GM21825 (cell line): ENCODE measurements around the gene CYCS.
"Not testable (repeated sequence)": the region's sequence is repeated elsewhere in the genome, so short reads cannot be mapped to it uniquely, and the experiment has no call there.

ENCODE experiments used
- ATAC-seq: cut with Tn5 transposase; IDR thresholded peaks from one replicate; pipeline ENCODE4 v1.9.1; 2021; ENCODE audit warnings: mild to moderate bottlenecking, moderate library complexity; ENCODE audit not compliant: unreplicated experiment

Gene CYCS

DNA sequence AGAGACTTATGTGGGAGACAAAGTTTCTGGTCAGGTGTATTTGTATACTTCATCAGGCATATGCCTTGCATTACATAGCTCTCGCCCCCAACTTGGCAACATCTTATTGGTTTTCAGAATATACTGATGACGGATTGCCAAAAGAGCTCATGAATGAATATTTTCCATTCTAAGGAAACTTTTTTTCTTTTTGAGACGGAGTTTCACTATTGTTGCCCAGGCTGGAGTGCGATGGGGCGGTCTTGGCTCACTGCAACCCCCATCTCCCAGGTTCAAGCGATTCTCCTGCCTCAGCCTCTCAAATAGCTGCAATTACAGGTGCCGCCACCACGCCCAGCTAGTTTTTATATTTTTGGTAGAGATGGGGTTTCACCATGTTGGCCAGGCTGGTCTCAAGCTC is 6.0 kb downstream of the CYCS start:
- ATAC-seq, result no peak

DNA sequence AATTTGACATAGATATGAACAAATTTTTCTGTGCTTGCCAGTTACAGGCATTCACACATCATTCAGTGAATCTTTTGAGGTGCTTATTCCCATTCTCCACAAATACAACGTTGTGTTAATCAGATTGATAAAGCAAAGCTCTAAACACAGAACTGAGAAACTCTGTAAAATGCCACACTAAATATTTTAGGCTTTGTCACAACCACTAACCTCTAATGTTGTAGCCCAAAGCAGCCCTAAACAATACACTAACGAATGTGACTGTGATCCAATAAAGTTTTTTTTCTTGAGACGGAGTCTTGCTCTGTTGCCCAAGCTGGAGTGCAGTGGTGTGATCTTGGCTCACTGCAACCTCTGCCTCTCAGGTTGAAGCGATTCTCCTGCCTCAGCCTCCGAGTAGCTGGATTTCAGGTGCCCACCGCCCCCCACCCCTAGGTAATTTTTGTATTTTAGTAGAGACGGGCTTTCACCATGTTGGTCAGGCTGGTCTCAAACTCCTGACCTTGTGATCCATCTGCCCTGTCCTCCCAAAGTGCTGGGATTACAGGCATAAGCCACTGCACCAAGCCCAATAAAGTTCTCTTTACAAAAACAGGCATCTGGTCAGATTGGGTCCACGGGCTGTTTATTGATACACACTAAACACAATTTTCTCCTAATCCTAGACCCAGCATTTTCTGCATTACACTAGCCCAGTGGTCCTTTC is 6.9 kb downstream of the CYCS start:
- peak; percentile 34 for ATAC-seq

DNA sequence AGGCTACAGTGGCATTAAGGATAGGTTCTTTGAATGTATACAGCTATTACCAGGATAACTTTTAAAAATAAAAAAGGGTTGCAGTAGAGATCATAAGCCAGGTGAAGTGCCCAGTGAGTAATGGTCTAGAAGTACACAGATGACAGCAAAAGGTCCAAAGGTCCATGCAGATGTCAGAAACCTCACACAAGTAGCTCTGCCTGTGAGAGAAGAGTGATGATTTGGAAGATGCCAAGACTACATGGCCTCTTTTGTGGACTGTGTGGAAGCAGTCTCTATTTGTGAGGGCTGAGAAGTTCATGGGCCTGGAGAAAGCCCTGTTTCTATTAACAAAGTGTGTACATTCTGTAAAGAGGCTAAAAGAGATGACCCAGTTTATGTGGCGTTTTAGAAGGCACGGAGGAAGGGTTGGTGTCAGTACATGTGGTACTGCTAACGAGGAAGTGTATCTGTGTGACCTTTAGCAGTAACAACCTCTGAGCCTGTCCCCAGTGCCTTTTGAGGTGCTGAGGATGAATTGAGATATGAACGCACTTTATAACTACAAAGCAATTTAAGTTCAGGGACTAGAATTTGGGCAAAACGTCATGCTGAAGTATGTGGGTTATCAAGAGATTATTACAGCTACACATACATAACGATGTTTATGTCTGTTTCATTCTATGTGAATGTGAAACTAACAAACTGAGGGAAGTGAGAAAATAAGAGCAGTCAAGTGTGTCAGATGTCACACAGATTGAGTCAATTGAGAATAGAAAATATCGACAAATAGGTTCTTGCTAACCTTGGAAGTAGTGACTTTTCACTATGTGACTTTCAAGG is 7.6 kb downstream of the CYCS start:
- ATAC-seq, result peak; percentile 78

DNA sequence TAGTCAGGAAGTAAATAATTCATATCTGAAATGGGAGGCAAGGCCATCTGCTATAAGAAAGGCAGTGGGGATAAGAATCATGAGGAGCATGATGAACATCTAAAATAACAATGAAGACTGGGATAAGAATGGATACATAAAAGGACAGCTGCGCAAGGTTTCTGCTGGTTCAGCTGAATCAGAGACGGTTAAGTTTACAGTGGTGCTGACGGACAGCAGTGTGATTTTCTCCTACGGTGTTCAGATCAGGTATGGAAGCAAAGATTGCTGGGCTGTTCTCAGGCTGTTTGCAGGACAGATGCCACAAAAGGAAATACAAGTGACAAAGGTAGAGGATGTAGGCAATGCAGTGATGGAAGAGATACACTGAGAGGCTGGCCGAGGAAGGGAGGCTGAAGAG is 8.4 kb downstream of the CYCS start:
- ATAC-seq, result no peak

DNA sequence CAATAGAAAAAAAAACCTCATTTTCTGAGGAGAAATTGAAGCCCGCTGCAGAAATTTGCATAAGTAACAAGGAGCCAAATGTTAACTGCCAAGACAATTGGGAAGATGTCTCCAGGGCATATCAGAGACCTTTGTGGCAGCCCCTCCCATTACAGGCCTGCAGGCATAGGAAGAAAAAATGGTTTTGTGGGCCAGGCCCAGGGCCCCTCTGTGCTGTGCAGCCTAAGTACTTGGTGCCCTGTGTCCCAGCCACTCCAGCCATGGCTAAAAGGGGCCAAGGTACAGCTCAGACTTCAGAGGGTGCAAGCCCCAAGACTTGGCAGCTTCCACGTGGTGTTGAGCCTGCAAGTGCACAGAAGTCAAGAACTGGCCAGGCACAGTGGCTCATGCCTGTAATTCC is 14.5 kb downstream of the CYCS start:
- not testable (repeated sequence) for ATAC-seq

DNA sequence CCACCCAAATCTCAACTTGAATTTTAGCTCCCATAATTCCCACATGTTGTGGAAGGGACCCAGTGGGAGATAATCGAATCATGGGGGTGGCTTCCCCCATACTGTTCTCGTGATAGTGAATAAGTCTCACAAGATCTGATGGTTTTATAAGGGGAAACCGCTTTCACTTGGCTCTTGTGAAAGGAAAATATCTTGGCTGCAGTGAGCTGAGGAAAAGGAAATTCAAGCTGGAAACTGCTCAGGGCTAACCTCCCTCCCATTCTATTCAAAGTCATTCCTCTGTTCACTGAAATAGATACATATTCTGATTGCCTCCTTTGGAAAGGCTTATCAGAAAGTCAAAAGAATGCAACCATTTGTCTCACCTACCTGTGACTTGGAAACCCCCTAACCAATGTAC is 15.8 kb downstream of the CYCS start:
- no peak for ATAC-seq

DNA sequence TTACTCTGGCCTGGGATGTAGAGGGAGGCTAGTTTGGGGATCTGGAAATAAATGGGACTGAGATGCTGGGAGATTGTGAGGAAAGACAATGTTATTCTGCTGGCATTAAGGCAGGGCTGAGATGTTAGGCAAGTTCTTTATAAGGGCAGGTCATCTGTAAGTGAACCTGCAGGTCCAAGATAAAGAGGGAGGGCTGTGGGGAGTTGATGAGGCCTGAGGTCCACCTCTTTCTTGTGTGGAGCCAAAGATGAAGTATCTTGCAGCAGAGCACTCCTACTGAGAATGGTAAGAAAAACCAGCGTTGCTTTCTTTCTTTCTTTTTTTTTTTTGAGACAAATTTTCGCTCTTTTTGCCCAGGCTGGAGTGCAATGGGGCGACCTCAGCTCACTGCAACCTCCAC is 19.1 kb downstream of the CYCS start:
- no peak for ATAC-seq

DNA sequence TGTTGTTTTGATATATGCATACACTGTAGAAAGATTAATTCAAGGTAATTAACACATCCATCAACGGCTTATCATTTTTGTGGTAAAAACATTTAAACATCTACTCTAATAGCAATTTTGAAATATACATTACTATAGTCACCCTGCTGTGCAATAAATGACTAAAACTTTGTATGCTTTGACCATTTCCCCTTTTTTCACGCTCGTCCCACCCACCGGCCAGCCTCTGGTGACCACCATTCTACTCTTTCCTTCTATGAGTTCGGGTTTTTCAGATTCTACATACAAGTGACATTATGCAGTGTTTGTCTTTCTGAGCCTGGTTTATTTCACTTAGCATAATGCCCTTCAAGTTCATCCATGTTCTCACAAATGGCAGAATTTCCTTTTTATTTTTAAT is 21.3 kb downstream of the CYCS start:
- ATAC-seq, result no peak

DNA sequence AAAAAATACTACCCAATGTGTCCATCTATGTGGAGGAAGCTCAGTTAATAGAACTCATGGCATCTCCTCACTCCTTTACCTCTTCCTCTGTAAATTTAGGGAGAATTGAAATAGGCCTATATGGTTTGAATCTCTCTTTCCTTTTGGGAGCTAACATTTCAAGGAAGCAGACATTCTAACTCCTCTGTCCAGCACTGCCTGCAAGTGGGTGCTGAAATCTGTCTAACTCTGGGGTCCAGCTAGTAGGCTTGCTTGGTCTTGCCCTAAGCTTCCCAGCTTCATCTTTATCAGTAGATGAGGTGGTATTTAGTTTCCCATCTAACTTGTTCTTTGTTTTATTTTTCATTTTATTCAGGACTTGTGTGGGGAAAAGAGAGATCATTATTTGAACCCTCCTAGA is 23.2 kb downstream of the CYCS start:
- no peak for ATAC-seq

DNA sequence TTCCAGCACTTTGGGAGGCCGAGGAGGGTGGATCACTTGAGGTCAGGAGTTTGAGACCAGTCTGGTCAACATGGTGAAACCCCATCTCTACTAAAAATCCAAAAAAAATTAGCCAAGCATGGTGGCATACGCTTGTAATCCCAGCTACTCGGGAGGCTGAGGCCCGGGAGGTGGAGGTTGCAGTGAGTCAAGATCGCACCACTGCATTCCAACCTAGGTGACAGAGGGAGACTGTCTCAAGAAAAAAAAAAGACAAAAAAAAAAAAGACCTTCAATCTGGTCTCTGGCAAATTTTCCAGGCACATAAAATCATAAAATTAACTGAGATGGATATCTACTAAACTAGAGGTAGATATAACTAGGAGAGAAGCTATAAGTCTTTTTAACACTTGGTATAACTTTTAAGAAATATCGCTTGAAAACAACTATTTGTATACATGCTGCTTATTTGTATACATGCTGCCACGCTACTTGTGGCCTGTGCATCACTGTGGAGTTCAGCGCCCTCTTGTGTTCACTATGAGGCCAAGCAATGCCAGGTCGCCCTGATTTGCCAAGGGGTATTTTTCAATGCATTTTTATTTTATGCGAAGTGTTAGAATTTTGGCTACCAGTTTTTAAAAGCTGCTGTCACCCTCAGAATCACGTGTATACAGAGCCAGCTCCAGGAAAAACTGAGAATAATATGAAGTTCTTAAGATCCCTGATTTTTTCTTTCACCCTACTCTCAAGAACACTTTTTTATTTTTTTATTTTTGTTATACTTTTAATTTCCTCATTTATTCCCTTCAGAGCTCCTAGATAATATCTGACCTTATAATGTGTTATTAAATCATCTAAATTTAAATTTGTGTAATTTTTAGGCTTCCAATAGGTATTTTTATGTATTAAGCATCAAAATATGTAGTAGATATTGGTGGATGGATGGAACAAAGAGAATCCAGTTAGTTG is 26.7 kb downstream of the CYCS start:
- ATAC-seq, result peak; percentile 61

DNA sequence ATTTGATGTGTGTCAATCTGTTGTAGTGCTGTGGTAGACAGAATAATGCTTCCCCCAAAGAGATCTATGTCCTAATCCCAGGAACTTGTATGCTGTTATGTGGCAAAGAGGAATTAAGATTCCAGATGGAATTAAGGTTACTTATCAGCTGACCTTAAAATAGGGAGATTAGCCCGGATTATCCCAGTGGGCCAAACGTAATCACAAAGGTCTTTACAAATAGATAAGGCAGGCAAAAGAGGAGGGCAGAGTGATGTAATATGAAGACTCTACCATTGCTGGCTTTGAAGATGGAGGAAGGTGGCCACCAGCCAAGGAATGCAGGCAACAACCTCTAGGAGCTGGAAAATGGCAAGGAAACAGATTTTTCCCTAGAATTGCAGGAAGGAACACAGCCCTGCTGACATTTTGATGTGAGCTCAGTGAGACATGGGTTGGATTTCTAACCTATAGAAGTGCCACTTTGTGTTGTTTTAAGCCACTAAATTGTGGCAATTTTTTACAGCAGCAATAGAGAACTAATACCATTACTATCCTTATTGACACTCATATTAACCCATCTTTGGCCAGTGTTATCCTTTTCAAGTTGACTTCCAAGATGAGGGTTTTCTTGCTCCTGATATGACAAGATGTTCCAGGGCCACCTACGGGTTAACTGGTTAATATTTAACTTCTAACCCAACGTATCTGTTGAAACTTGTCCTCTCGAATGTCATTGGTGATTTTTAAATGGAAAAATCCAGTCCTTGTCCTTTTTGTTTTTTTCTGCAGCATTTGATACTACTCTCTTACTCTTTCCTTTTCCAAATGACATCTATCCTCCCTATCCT is 29.3 kb downstream of the CYCS start:
- ATAC-seq, result no peak

DNA sequence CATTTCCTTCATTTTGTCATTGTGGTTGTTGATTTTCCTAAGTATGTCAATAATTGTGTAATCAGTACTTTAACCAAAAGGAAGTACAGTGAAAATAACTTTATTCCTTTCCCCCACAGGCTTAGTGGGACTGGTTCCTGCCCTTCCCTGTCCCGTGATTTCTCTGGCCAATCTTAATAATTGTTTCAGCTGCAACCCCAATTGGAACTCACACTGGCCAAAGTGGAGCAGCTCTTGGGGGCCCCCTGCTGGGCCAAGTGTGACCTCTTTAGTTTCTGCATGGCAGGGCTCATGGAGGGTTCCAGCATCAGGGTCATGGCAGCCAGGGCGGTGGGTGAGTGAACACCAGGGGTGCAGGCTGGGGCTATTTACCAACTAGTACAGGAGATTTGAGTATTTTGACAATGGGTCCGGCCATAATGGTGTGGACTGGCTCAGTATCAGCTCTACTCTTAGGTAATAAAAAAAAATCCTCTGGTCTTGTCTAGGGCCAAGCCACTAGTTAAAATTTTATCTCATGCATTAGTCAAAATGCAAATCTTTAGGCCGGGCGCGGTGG is 31.7 kb downstream of the CYCS start:
- peak; percentile 60 for ATAC-seq

DNA sequence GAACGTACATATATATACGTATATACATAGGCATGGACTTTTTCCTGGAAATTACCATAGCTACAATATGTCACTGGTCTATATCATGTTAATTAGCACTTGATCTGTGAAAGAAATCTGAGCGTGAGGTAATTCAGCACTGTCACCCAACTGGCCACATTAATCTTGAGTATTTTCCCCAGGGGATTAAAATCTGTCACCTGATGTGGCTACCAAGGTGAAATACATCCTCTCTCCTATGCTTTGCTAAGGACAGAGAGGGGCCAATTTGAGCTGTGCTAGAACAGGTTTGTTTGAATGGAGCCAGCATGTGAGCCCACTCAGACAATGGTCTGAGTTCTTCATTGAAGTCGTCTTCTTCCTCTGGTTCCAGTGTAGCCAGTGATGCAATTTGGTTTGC is 33.3 kb downstream of the CYCS start:
- no peak for ATAC-seq

DNA sequence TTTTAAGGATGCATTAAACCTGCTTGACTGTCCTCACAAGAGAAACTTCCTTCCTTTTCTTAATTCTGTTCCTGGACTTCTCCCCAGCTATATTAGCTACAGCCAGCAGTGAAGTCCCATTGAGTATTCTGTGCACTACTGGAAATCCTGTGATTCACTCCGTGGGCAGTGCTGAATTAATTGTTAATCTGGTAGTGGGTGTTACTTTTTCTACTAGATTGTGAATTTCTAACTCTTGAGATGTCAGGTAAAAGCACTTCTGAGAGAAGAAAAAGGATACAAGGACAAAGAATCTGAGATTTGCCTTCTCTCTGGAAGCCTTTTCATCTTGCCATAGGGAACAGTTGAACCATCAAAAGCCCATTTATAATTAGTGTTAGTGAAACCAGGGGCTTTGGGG is 33.9 kb downstream of the CYCS start:
- ATAC-seq, result no peak

DNA sequence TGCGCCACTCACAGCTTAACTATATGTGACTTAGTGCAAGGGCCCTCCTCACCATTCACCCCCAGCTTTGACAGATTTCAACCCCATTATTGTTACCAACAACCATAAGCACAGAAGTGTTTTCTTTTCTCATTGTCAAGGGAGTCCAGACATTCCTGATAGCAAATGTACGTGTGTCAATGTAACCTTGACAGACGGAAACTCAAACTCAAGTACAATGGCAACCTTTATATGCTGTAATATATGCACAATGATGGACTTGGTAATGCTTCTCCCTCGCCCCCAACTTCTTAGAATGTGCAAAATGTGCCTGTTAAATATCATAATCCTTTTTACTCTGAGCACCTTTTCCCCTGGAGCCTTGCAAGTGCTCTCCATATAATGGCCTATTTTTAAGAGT is 34.7 kb downstream of the CYCS start:
- ATAC-seq, result no peak

DNA sequence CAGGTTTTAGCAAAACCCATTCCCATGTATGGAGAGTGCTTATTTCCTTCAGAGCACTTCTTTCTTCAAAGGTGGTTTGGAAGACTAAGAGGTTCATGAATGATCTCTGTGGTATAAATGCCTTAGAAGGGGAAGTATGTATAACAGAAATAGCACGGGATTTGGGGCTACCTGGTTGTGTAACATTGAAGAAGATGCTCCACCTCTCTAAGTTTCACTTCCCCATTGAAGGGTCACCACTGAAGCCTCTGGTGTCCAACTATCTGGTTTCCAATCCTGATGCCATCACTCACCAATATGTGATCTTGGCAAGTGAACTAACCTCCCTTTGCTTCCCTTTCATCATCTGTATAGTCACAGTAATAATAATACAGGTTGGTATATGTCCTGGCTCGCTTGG is 37.2 kb downstream of the CYCS start:
- peak; percentile 88 for ATAC-seq

DNA sequence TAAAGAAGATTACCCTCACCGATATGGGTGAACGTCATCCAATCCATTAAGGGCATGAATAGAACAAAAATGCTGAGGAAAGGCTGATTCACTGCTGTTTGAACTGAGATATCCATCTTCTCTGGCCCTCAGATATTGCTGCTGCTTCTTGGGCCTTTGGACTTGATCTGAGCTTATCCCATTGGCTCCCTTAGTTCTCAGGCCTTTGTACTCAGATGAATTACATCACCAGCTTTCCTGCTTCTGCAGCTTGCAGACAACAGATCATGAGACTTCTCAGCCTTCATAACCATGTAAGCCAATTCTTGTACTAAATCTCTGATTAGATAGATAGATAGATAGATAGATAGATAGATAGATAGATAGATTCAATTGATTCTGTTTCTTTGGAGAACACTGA is 40.2 kb downstream of the CYCS start:
- no peak for ATAC-seq

DNA sequence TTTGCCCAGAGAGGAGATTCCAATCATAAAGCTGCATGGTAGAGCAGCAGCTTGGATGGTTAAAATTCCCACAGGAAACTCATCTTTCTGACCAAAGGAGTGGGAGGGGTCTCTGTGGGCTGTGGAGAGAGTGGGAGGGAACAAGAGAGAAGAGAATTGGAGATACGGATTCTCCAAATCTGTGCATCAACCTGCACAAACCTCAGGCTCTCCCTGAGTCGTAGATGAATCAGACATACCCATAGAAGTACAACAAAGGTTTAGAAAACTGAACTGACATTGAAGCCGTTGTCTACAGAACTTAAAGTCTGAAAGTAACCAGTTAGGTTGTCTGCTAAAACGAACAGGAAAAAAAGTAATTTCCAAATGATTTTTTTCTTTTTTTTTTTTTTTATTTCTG is 41.9 kb downstream of the CYCS start:
- no peak for ATAC-seq

DNA sequence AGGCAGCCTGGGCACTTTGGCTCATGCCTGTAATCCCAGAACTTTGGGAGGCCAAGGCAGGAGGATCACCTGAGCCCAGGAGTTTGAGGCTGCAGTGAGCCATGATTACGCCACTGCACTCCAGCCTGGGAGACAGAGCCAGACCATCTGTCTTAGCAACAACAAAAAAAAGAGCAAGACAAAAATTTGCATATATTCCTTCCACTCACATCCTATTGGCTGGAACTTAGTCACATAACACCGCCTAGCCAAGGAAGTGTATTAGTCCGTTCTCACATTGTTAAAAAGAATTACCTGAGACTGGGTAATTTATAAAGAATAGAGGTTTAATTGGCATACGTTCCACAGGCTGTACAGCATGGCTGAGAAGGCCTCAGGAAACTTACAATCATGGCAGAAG is 43.0 kb downstream of the CYCS start:
- not testable (repeated sequence) for ATAC-seq

DNA sequence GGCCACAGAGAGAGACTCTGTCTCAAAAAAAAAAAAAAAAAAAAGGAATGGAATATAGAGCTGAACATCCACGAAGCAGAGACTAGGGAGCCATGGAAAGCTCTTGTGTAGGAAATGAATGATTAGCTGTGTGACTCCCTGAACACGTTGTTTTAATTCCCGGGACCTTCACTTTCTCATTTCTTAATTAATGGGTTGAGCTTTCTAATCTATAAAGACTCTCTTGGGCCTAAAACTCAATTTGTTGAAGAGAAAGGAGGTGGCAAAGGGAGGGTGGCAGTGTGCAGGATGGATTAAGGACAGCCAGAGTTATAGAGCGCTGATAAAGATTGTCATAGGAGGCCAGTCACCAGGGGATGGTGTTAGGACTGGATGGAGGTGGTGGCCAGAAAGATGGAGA is 48.0 kb downstream of the CYCS start:
- no peak for ATAC-seq
